Lower lobe of right lung (tissue), 2 donors: ENCODE measurements around the gene MYEOV. TPM values are rescaled to one million over a fixed set of nuclear protein-coding genes. Genes with fewer than 3 reads are reported as not detected.

Experiments used
- ATAC-seq, 2 donors: fragments of 200-7000 bp; cut with Tn5 transposase; one replicate each; pipeline ENCODE4 v1.9.1; 2020 to 2022; ENCODE audit warnings: mild to moderate bottlenecking in 2 of 2, moderate library complexity in 2 of 2
- DNase-seq: peaks from one replicate; pipeline ENCODE4 v3.0.0-alpha.2; 2020
- H3K27ac ChIP-seq: fragments of 200-600 bp; one replicate; pipeline ENCODE4 v1.8.0; 2022
- H3K27me3 ChIP-seq: fragments of 200-600 bp; one replicate; pipeline ENCODE4 v1.8.0; 2022; ENCODE audit warnings: low read depth
- H3K36me3 ChIP-seq: fragments of 200-600 bp; one replicate; pipeline ENCODE4 v1.8.0; 2022; ENCODE audit warnings: mild to moderate bottlenecking
- H3K4me1 ChIP-seq: fragments of 200-600 bp; one replicate; pipeline ENCODE4 v1.8.0; 2022
- H3K4me3 ChIP-seq: fragments of 200-600 bp; one replicate; pipeline ENCODE4 v1.8.0; 2022; ENCODE audit warnings: mild to moderate bottlenecking
- H3K9me3 ChIP-seq: fragments of 200-600 bp; one replicate; pipeline ENCODE4 v1.8.0; 2022
- intact Hi-C: fragments of 100-400 bp; cut with DNase I; formaldehyde crosslinking; loops from one replicate; pipeline ENCODE4 v1.11.0; 2022
- total RNA-seq: library from RNA; stranded (reverse); fragmentation: NEBNext Ultra II Directional; extraction: Animal tissue kit (Norgen Biotek cat#: 25700); gene quantifications from one replicate; pipeline ENCODE4 v1.2.1, GENCODE V29; 2021
- TF ChIP-seq, protein P1 (sequence below): fragments of 200-600 bp; IDR thresholded peaks from one replicate; pipeline ENCODE4 v1.8.0; 2022; ENCODE audit warnings: antibody characterized with exemption, mild to moderate bottlenecking
- donor health status: DM: no; HTN: yes; CAD: no; lungs with severe emphysema.

MYEOV gene
- total RNA-seq, 1 donor from 2014 or later: 1.2 TPM

DNA sequence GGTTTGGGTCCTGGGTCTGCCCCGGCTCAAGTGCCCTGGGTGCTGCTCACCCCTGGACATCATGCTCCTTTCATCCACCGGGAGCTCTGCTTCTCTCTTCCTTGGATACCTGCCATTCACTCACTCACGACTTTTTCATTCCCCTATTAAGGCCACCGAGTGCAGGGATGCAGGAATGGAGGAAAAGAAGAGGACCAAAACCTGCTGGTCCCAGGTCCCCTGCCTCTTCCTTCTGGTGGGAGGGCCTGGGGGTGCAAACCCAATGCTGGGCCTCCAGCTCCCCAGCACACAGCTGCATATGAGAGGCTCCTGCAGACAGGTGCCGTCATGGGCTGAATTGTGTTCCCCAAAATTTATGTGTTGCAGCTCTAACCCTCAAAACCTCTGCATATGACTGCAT is 36.8 kb upstream of the MYEOV start:
- Histone ChIP-seq H3K36me3 (no peaks in the 10 kb centered on the region), H3K9me3 (peaks cover 10% of the 10 kb centered on the region), H3K4me1 (no peaks in the 10 kb centered on the region), H3K27me3 (peaks cover 3% of the 10 kb centered on the region), H3K27ac (no peak overlapping the region), H3K4me3 (no peak overlapping the region)
- TF ChIP-seq, protein P1, sequence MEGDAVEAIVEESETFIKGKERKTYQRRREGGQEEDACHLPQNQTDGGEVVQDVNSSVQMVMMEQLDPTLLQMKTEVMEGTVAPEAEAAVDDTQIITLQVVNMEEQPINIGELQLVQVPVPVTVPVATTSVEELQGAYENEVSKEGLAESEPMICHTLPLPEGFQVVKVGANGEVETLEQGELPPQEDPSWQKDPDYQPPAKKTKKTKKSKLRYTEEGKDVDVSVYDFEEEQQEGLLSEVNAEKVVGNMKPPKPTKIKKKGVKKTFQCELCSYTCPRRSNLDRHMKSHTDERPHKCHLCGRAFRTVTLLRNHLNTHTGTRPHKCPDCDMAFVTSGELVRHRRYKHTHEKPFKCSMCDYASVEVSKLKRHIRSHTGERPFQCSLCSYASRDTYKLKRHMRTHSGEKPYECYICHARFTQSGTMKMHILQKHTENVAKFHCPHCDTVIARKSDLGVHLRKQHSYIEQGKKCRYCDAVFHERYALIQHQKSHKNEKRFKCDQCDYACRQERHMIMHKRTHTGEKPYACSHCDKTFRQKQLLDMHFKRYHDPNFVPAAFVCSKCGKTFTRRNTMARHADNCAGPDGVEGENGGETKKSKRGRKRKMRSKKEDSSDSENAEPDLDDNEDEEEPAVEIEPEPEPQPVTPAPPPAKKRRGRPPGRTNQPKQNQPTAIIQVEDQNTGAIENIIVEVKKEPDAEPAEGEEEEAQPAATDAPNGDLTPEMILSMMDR: no peak
- DNase-seq (no peak), ATAC-seq (no peak)
- intact Hi-C loops: no loop called here

DNA sequence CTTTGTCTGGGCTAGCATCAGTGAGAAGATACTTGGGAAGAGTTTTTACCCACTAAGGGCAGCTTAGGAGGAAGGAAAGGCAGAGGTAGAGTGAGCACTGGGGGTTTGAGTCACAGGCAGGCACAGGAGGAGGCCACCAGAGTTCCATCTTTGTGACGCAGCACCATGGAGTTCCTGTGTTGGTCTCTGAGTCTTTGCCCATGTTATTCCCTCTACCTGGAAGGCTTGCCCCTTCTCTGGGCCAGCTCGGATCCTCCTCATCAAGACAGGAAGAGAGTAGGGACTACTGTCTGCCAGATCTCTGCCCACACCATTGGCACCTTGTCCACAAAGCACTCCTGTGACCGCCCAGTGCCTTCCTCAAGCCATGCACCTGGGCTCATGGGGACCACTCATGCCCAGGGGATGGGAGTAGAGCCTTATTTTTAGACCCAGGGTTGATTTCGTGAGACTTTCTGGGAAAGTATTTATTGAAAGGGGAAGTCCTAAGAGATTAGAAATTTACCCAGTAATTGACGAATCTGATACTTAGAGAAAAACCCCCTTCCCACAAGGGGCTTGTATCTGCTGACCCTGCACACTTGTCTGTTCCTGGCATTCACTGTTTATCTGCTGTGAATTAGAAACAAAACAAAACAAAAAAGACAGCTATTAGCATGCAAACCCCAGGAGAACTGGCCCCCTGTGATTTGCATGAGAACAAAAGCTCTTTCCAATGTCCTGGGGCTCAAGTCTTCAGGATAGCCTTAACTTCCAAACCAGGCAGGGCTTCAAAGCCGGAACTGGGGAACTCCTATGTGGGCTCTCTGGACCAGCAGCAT is 35.9 kb upstream of the MYEOV start:
- intact Hi-C loops: no loop called here
- H3K36me3 ChIP-seq: no peaks in the 10 kb centered on the region

DNA sequence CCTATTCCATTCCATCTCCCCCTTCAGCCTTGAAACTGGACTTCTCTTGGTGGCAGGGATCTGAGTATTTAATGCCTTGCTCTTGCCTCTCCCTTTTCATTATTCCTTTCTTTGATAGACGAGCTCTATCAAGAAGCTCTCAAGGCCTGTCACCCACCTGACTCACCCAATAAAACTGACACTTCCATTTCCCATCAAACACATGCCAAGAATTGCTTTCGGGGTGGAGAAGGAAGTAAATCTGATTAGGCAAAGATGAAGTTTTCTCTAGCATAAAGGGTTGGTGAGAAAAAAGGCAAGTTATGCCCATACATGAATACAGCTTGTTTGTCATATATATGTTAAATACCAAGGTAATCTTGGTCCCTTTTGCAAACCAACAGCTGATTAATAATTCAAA is 34.9 kb upstream of the MYEOV start:
- TF ChIP-seq, protein P1: no peak
- Histone ChIP-seq H3K4me3 (no peak overlapping the region), H3K27ac (no peak overlapping the region), H3K36me3 (no peaks in the 10 kb centered on the region), H3K4me1 (no peaks in the 10 kb centered on the region), H3K27me3 (peaks cover 3% of the 10 kb centered on the region), H3K9me3 (no peaks in the 10 kb centered on the region)
- ATAC-seq (no peak), DNase-seq (no peak)
- intact Hi-C loops: no loop called here

More for the DNA sequence above, 35.9 kb upstream of the MYEOV start:
- H3K4me3 ChIP-seq: no peak overlapping the region
- no peak overlapping the region for H3K27ac ChIP-seq
- ATAC-seq (no peak), DNase-seq (no peak)
- H3K27me3 ChIP-seq: peaks cover 3% of the 10 kb centered on the region
- TF ChIP-seq, protein P1: no peak
- peaks cover 7% of the 10 kb centered on the region for H3K9me3 ChIP-seq
- no peaks in the 10 kb centered on the region for H3K4me1 ChIP-seq

DNA sequence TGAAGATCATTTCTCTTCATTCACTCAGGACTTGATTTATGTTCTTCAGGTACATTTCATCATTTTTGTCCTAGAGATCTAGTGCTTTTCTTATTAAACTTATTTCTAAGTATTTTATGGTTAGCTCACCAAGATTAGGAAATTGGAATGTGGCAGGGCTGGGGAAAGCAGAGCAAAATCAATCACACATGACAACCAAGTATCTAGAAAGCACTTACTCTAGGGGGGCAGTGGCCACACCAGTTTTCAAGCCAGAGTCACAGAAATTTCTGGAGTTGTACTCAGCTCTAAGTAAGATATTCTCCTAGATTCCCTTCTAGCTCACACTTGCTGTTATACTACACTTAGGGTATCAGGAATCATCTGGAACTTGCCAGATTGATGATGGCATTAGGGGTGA is 33.3 kb upstream of the MYEOV start:
- Histone ChIP-seq H3K36me3 (no peaks in the 10 kb centered on the region), H3K27ac (no peak overlapping the region), H3K4me3 (no peak overlapping the region), H3K4me1 (no peaks in the 10 kb centered on the region), H3K9me3 (no peaks in the 10 kb centered on the region), H3K27me3 (peaks cover 3% of the 10 kb centered on the region)
- TF ChIP-seq, protein P1: no peak
- intact Hi-C loops: no loop called here
- ATAC-seq (no peak), DNase-seq (no peak)

DNA sequence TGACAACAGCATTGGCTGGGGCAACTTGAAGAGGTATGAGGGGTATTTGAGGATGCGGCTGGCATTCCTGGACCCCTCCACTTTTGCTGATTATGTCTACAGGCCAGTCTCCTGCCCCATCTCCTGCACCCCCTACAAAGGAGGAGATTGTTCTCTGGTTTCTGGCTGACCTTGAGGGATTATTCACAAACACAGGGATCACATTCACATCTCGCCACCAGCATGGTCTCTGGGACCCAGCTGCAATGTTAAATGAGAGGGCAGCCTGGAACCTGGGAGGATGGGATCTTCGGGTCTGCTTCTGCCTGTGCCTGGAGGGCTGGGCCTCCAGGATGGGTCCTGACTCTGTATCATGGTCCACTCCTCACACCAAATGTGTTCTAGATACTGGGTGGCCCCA is 32.8 kb upstream of the MYEOV start:
- DNase-seq: no peak

More for the DNA sequence above, 32.8 kb upstream of the MYEOV start:
- no peak overlapping the region for H3K4me3 ChIP-seq
- H3K27me3 ChIP-seq: peaks cover 3% of the 10 kb centered on the region
- ATAC-seq: no peak
- intact Hi-C loops: no loop called here
- no peak overlapping the region for H3K27ac ChIP-seq
- no peaks in the 10 kb centered on the region for H3K36me3 ChIP-seq
- H3K9me3 ChIP-seq: no peaks in the 10 kb centered on the region
- H3K4me1 ChIP-seq: no peaks in the 10 kb centered on the region
- TF ChIP-seq, protein P1: no peak
